GM12878 (cell line): ENCODE data around the gene MRPS18B. TPM values are rescaled to one million over a fixed set of nuclear protein-coding genes. Genes with fewer than 3 reads are reported as not detected.

Experiments used
- ATAC-seq: fragments of 200-7000 bp; cut with Tn5 transposase; 3 replicates; pipeline ENCODE4 v1.9.1; 2020; ENCODE audit warnings: mild to moderate bottlenecking, moderate library complexity
- BruUV-seq: library from RNA; stranded (reverse); fragments of 400-500 nt; replicated peaks from 2 replicates; lab custom pipeline; 2021; lab: Mats Ljungman, UMichigan
- CTCF ChIA-PET: fragments of 300-600 bp; sonication (Branson Sonifier 250); formaldehyde crosslinking; extraction: SDS; loops from one replicate; lab custom pipeline; 2021; ENCODE audit warnings: inconsistent platforms; lab: Yijun Ruan, JAX
- POLR2A ChIA-PET: fragments of 350-600 bp; formaldehyde crosslinking; extraction: SDS; loops from one replicate; lab custom pipeline; 2021; ENCODE audit warnings: inconsistent platforms; lab: Charles Lee
- RAD21 ChIA-PET: fragments of 300-600 bp; sonication (Branson Sonifier 250); formaldehyde crosslinking; loops from one replicate; lab custom pipeline; 2023; ENCODE audit warnings: antibody characterized with exemption; ENCODE audit not compliant: unreplicated experiment; lab: Charles Lee
- SMC1A ChIA-PET: fragments of 300-600 bp; sonication (Branson Sonifier 250); formaldehyde crosslinking; loops from one replicate; lab custom pipeline; 2023; ENCODE audit not compliant: unreplicated experiment, uncharacterized antibody; lab: Charles Lee
- DNase-seq: peaks from one replicate; pipeline ENCODE4 v3.0.0-alpha.2; 2011; ENCODE audit warnings: low read depth, low spot score
- FAIRE-seq: peaks from 3 replicates; lab custom pipeline; 2011; peaks lifted over from hg19 to GRCh38; lab: Jason Lieb, UNC
- H2AFZ ChIP-seq: 2 replicates; pipeline ENCODE4 v1.6.0; 2011; ENCODE audit warnings: low read depth, low read length, control low read depth; ENCODE audit not compliant: control insufficient read depth
- H3K27ac ChIP-seq: 2 replicates; pipeline ENCODE4 v1.5.1; 2011; ENCODE audit warnings: control low read depth; ENCODE audit not compliant: control insufficient read depth, insufficient read depth
- H3K27me3 ChIP-seq, 2 experiments: replicated peaks in 1 of 2; 2 replicates each; pipeline versions ENCODE4 v1.6.0 to v1.6.1; 2011; ENCODE audit warnings: low read length in 1 of 2; ENCODE audit not compliant: control insufficient read depth in 2 of 2, insufficient read depth in 2 of 2
- H3K36me3 ChIP-seq, 2 experiments: 2 replicates each; pipeline ENCODE4 v1.5.1; 2011; ENCODE audit warnings: low read length in 1 of 2; ENCODE audit not compliant: control insufficient read depth in 2 of 2, insufficient read depth in 2 of 2
- H3K4me1 ChIP-seq: 2 replicates; pipeline ENCODE4 v1.6.1; 2011; ENCODE audit warnings: mild to moderate bottlenecking, low read length, moderate library complexity, mixed read lengths; ENCODE audit not compliant: control insufficient read depth, insufficient read depth
- H3K4me2 ChIP-seq: 2 replicates; pipeline ENCODE4 v1.6.0; 2011; ENCODE audit warnings: control low read depth; ENCODE audit not compliant: control insufficient read depth, insufficient read depth
- H3K4me3 ChIP-seq: fragments of 200-600 bp; sonication (generic); 2 replicates; pipeline ENCODE4 v1.5.1; 2016
- H3K79me2 ChIP-seq: 2 replicates; pipeline ENCODE4 v1.6.0; 2011; ENCODE audit warnings: low read length; ENCODE audit not compliant: control insufficient read depth, insufficient read depth
- H3K9ac ChIP-seq: 2 replicates; pipeline ENCODE4 v1.8.0; 2011; ENCODE audit warnings: low read length, control low read depth, mixed read lengths; ENCODE audit not compliant: control insufficient read depth, insufficient read depth
- H3K9me3 ChIP-seq: replicated peaks from 3 replicates; pipeline ENCODE4 v1.5.1; 2011; ENCODE audit warnings: mild to moderate bottlenecking, low read length; ENCODE audit not compliant: control insufficient read depth, insufficient read depth
- H4K20me1 ChIP-seq: 2 replicates; pipeline ENCODE4 v1.6.0; 2011; ENCODE audit not compliant: control insufficient read depth, insufficient read depth
- CUX1 ChIP-seq: IDR thresholded peaks from 2 replicates; pipeline ENCODE4 v1.6.1; 2012; ENCODE audit warnings: improper control_type of control experiment, low read depth, low read length; ENCODE audit not compliant: insufficient replicate concordance
- DPF2 ChIP-seq: fragments of 450-650 bp; IDR thresholded peaks from 2 replicates; pipeline ENCODE4 v1.6.1; 2017; ENCODE audit warnings: mild to moderate bottlenecking
- IKZF1 ChIP-seq: fragments of 450-650 bp; conservative IDR thresholded peaks from 2 replicates; pipeline ENCODE4 v1.6.1; 2017; ENCODE audit warnings: antibody characterized with exemption, mild to moderate bottlenecking
- MAX ChIP-seq: IDR thresholded peaks from 2 replicates; pipeline ENCODE4 v1.6.1; 2012; ENCODE audit warnings: low read depth, low read length, improper control_type of control experiment
- MTA2 ChIP-seq: fragments of 450-650 bp; IDR thresholded peaks from 2 replicates; pipeline ENCODE4 v1.6.1; 2016; ENCODE audit warnings: low read depth, mild to moderate bottlenecking, moderate library complexity
- NFIC ChIP-seq: IDR thresholded peaks from 2 replicates; pipeline ENCODE4 v1.6.1; 2012; ENCODE audit warnings: low read depth, mild to moderate bottlenecking, inconsistent platforms, low read length, moderate library complexity
- PAX8 ChIP-seq: fragments of 450-650 bp; IDR thresholded peaks from 2 replicates; pipeline ENCODE4 v1.6.1; 2017; ENCODE audit warnings: mild to moderate bottlenecking, moderate library complexity
- POLR2AphosphoS5 ChIP-seq: IDR thresholded peaks from 2 replicates; pipeline ENCODE4 v1.6.1; 2011; ENCODE audit warnings: mild to moderate bottlenecking, low read length, inconsistent platforms
- SPI1 ChIP-seq: IDR thresholded peaks from 2 replicates; pipeline ENCODE4 v1.6.1; 2011; ENCODE audit warnings: low read depth, mild to moderate bottlenecking, low read length, moderate library complexity, borderline replicate concordance; ENCODE audit not compliant: insufficient read depth
- TARDBP ChIP-seq: IDR thresholded peaks from 2 replicates; pipeline ENCODE4 v1.6.1; 2016; ENCODE audit warnings: borderline replicate concordance
- WGBS: methylation state at CpG from one replicate; pipeline ENCODE4 v1.1.6; 2016; ENCODE audit warnings: low lambda C conversion rate; ENCODE audit not compliant: insufficient replicate concordance, insufficient coverage; ENCODE audit errors: missing lambda C conversion rate; 5-methylcytosine and 5-hydroxymethylcytosine counted together
- in situ Hi-C: fragments of 300-500 bp; cut with MboI; formaldehyde crosslinking; loops from 9 replicates; pipeline ENCODE4 v1.14.3; 2018; ENCODE audit warnings: mixed read lengths
- intact Hi-C: fragments of 100-400 bp; cut with micrococcal nuclease; formaldehyde crosslinking; loops from one replicate; pipeline ENCODE4 v1.14.2; 2022; ENCODE audit not compliant: unreplicated experiment
- polyA plus RNA-seq, 11 experiments: library from polyadenylated mRNA; depleted of rRNA in 4 of 11; unstranded in 6 of 11; stranded (reverse) in 5 of 11; fragments of >200 nt; fragmentation: Nextera tagmentation in 4 of 11; fragmentation: Illumina TruSeq in 1 of 11; extraction: Ambion mirVana in 4 of 11; extraction: Trizol in 1 of 11; gene quantifications; 1 replicate in 1 of 11; 2 replicates in 10 of 11; pipeline versions ENCODE4 v1.2.1 to v1.2.3, GENCODE V29; 2011 to 2016; ENCODE audit warnings: inconsistent platforms in 2 of 11, missing spikeins in 2 of 11, low read depth in 1 of 11
- total RNA-seq, 4 experiments: library from RNA; depleted of rRNA in 3 of 4; stranded (reverse); fragments of >200 nt in 3 of 4; fragmentation: Illumina TruSeq in 1 of 4; extraction: Trizol in 1 of 4; gene quantifications; 2 replicates each; pipeline versions ENCODE4 v1.2.1 to v1.2.3, GENCODE V29; 2013 to 2021
- TF ChIP-seq, protein P1 (sequence below): fragments of 450-650 bp; conservative IDR thresholded peaks from 2 replicates; pipeline ENCODE4 v1.6.1; 2017; ENCODE audit warnings: mild to moderate bottlenecking, moderate library complexity
- TF ChIP-seq, protein P2 (sequence below): fragments of 450-650 bp; formaldehyde crosslinking; IDR thresholded peaks from 2 replicates; pipeline ENCODE4 v1.5.0; 2022; ENCODE audit warnings: mild to moderate bottlenecking, missing genetic modification characterization

Gene MRPS18B
- total and polyA plus RNA-seq, 10 of the 15 experiments (the other 5 are each of a cell fraction or from before 2014, with no cell fraction given), result 80.9 to 259 (median 140) TPM

DNA sequence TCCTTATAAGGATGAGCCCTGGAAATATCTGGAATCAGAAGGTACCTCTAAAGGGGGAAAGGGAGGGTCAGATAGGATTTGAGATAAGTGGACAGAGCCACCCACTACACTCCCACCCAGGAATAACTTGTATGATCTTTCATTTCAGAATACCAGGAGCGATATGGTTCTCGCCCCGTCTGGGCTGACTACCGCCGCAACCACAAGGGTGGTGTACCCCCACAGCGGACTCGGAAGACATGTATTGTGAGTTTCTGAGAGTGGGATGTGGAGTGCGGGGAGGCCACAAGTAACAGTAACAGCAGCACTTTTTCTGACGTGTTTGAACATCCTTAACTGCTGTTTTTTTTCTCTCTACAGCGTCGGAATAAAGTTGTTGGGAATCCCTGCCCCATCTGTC lies 1.9 kb downstream of the MRPS18B start (continued):
- TF ChIP-seq MTA2 (no peak), PAX8 (no peak), MAX (no peak), IKZF1 (no peak), NFIC (no peak), DPF2 (no peak), SPI1 (no peak)
- TF ChIP-seq, protein P1, sequence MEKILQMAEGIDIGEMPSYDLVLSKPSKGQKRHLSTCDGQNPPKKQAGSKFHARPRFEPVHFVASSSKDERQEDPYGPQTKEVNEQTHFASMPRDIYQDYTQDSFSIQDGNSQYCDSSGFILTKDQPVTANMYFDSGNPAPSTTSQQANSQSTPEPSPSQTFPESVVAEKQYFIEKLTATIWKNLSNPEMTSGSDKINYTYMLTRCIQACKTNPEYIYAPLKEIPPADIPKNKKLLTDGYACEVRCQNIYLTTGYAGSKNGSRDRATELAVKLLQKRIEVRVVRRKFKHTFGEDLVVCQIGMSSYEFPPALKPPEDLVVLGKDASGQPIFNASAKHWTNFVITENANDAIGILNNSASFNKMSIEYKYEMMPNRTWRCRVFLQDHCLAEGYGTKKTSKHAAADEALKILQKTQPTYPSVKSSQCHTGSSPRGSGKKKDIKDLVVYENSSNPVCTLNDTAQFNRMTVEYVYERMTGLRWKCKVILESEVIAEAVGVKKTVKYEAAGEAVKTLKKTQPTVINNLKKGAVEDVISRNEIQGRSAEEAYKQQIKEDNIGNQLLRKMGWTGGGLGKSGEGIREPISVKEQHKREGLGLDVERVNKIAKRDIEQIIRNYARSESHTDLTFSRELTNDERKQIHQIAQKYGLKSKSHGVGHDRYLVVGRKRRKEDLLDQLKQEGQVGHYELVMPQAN, result no peak

DNA sequence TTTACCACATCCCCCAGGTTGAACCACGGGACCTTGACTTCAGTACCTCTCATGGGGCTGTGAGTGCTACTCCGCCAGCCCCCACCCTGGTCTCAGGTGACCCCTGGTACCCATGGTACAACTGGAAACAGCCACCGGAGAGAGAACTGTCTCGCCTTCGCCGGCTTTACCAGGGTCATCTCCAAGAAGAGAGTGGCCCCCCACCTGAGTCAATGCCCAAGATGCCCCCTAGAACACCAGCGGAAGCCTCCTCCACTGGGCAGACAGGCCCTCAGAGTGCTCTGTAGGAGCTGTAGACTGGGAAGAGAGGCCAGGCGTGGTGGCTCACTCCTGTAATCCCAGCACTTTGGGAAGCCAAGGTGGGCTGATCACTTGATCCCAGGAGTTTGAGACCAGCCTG lies 7.9 kb downstream of the MRPS18B start:
- Histone ChIP-seq H4K20me1 (no peaks in the 10 kb centered on the region), H3K9me3 (no peaks in the 10 kb centered on the region), H3K4me2 (no peak overlapping the region), H3K27ac (no peak overlapping the region), H3K79me2 (no peaks in the 10 kb centered on the region; the same call in none of the 2 replicates), H3K9ac (no peak overlapping the region), H3K4me1 (no peaks in the 10 kb centered on the region), H3K36me3 (peaks cover 12 to 16% of the 10 kb centered on the region in 2 experiments), H3K27me3 (no peaks in the 10 kb centered on the region), H3K4me3 (no peak overlapping the region), H2AFZ (no peak overlapping the region)
- in situ Hi-C loops, result no loop called here
- ChIA-PET SMC1A (interaction anchor here (0.7 to 1.2 kb wide), 2 partner anchors 8 to 12 kb away, joined by 3 to 4 read pairs; partner anchors contain the start of gene MRPS18B), CTCF (interaction anchor here (1.2 to 1.7 kb wide), 2 partner anchors 22 to 105 kb away, joined by 3 to 6 read pairs; no protein-coding TSS in a partner anchor), RAD21 (interaction anchor here (2.7 kb wide), 1 partner anchor 105 kb away, joined by 6 read pairs; no protein-coding TSS in a partner anchor), POLR2A (interaction anchor here (0.9 to 2.0 kb wide), 4 partner anchors 7 to 97 kb away, joined by 3 to 11 read pairs (median 3); partner anchors contain the start of gene MRPS18B)
- intact Hi-C loops, result no loop called here
- DNase-seq (no peak), ATAC-seq (no peak), FAIRE-seq (no peak)
- 96% methylated on average over 8 of the region's 8 CpGs for WGBS
- BruUV-seq, result no TSS peak
- no peak for TF ChIP-seq POLR2AphosphoS5
- no peak for TF ChIP-seq TARDBP
- no peak for TF ChIP-seq CUX1
- TF ChIP-seq, protein P2, sequence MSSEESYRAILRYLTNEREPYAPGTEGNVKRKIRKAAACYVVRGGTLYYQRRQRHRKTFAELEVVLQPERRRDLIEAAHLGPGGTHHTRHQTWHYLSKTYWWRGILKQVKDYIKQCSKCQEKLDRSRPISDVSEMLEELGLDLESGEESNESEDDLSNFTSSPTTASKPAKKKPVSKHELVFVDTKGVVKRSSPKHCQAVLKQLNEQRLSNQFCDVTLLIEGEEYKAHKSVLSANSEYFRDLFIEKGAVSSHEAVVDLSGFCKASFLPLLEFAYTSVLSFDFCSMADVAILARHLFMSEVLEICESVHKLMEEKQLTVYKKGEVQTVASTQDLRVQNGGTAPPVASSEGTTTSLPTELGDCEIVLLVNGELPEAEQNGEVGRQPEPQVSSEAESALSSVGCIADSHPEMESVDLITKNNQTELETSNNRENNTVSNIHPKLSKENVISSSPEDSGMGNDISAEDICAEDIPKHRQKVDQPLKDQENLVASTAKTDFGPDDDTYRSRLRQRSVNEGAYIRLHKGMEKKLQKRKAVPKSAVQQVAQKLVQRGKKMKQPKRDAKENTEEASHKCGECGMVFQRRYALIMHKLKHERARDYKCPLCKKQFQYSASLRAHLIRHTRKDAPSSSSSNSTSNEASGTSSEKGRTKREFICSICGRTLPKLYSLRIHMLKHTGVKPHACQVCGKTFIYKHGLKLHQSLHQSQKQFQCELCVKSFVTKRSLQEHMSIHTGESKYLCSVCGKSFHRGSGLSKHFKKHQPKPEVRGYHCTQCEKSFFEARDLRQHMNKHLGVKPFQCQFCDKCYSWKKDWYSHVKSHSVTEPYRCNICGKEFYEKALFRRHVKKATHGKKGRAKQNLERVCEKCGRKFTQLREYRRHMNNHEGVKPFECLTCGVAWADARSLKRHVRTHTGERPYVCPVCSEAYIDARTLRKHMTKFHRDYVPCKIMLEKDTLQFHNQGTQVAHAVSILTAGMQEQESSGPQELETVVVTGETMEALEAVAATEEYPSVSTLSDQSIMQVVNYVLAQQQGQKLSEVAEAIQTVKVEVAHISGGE, result no peak
- TF ChIP-seq, all 136 proteins: peak for 0
